ENCODE data around the gene TMEM123. TPM values are rescaled to one million over a fixed set of nuclear protein-coding genes. Genes with fewer than 3 reads are reported as not detected.
"Not testable (repeated sequence)": the region's sequence is repeated elsewhere in the genome, so short reads cannot be mapped to it uniquely, and the experiment has no call there.

Gene TMEM123
- total and polyA plus RNA-seq, 2 of the 4 experiments (the other 2 are of a cell fraction), result 96.9 to 127 TPM

- 33% methylated on average over 3 of the region's 4 CpGs; no CpG with 5 or more reads in 1 of the 2 experiments for WGBS, 2 experiments (ENCODE audit: extremely low coverage in 2 of 2, insufficient read length in 1 of 2)
- CTCF ChIA-PET; ATAC-seq (ENCODE audit: low read depth): not testable (repeated sequence)
Measured at GRCh38 chr11:102439063-102439363, 13.6 kb downstream of the TMEM123 start.

More at GRCh38 chr11:102439063-102439363, 13.6 kb downstream of the TMEM123 start:
- H3K9me3 ChIP-seq (ENCODE audit: control insufficient read depth, insufficient read depth, low read length); H2AK5ac ChIP-seq (ENCODE audit: low read depth, low read length); DNase-seq; H3K9ac ChIP-seq (ENCODE audit: low read depth, low read length); BruUV-seq (replicated peaks); H3K4me2 ChIP-seq (ENCODE audit: low read depth, low read length); H3K56ac ChIP-seq (ENCODE audit: extremely low read depth, insufficient read depth, low read length); H3K14ac ChIP-seq (replicated peaks; ENCODE audit: low read depth, low read length); H3K36me3 ChIP-seq (ENCODE audit: control insufficient read depth, insufficient read depth, low read length); H3K4me1 ChIP-seq (ENCODE audit: control insufficient read depth, insufficient read depth, low read length); H2BK15ac ChIP-seq (ENCODE audit: low read depth, low read length); H3K4me3 ChIP-seq (ENCODE audit: insufficient read depth, low read depth, low read length); H2BK20ac ChIP-seq (ENCODE audit: low read depth, low read length); H4K91ac ChIP-seq (ENCODE audit: insufficient read depth, low read depth, low read length); H3K27me3 ChIP-seq (ENCODE audit: control insufficient read depth, insufficient read depth, low read length); H2BK5ac ChIP-seq (ENCODE audit: low read depth, low read length, poor library complexity, severe bottlenecking); H4K20me1 ChIP-seq (ENCODE audit: insufficient read depth, low read length); H3K23ac ChIP-seq (ENCODE audit: low read depth, low read length); POLR2A ChIA-PET (ENCODE audit: unreplicated experiment); H3K18ac ChIP-seq (ENCODE audit: low read depth, low read length); in situ Hi-C loops (cut with MboI; ENCODE audit: low sequenced_read_pairs); H3K9me1 ChIP-seq (ENCODE audit: insufficient read depth, low read length); H2AK9ac ChIP-seq (replicated peaks; ENCODE audit: low read depth, low read length, poor library complexity); H2BK120ac ChIP-seq (ENCODE audit: low read depth, low read length); H4K8ac ChIP-seq (ENCODE audit: low read depth in 2 of 2, low read length in 2 of 2); H2AFZ ChIP-seq (replicated peaks; ENCODE audit: low read length, poor library complexity); H4K5ac ChIP-seq (ENCODE audit: low read depth, low read length); H3K27ac ChIP-seq (ENCODE audit: insufficient read depth, low read length); dilution Hi-C loops (cut with HindIII; ENCODE audit: low sequenced_read_pairs, unreplicated experiment): not testable (repeated sequence)
- Histone ChIP-seq H3K4ac (ENCODE audit: low read depth, low read length) (0 out of 2 replicates have a peak overlapping the region, but pooled peaks have one; percentile 19), H3K79me1 (ENCODE audit: low read depth in 1 of 2, low read length in 2 of 2) (peaks cover 13 to 41% of the 10 kb centered on the region in 2 experiments; a peak in 3 of 4 replicates)
- intact Hi-C loops (cut with micrococcal nuclease), result loop anchor here (5.0 kb wide), 1 partner anchor 42 kb away; no protein-coding TSS in a partner anchor
